Dedifferentiated amniotic fluid mesenchymal stem cell (primary cell): Measurements from ENCODE around the gene MTHFD2.
A peak's percentile ranks its signal among the peaks of the same experiment; 100 is the strongest.
"Not testable (repeated sequence)": the region's sequence is repeated elsewhere in the genome, so short reads cannot be mapped to it uniquely, and the experiment has no call there.

Experiments used
- DNase-seq: peaks from one replicate; pipeline ENCODE4 v3.0.0-alpha.2; 2016; ENCODE audit errors: extremely low spot score

MTHFD2 gene

GRCh38 chr2:74197049-74197448, 1.4 kb upstream of the MTHFD2 start:
- DNase-seq: no peak

- no peak for DNase-seq
These were observed 373 bp upstream of the MTHFD2 start for GRCh38 chr2:74198023-74198460.

- no peak for DNase-seq
These were observed 873 bp downstream of the MTHFD2 start for GRCh38 chr2:74199275-74199701.

- peak; percentile 18 for DNase-seq
These were observed 1.5 kb downstream of the MTHFD2 start for GRCh38 chr2:74199871-74200305.

GRCh38 chr2:74201196-74201595, 2.8 kb downstream of the MTHFD2 start:
- no peak for DNase-seq

GRCh38 chr2:74201596-74201995, 3.2 kb downstream of the MTHFD2 start:
- peak; percentile 66 for DNase-seq

GRCh38 chr2:74204436-74204835, 6.0 kb downstream of the MTHFD2 start:
- no peak for DNase-seq

- no peak for DNase-seq
These were observed 6.7 kb downstream of the MTHFD2 start for GRCh38 chr2:74205113-74205512.

- DNase-seq: no peak
These were observed 7.2 kb downstream of the MTHFD2 start for GRCh38 chr2:74205596-74205995.

GRCh38 chr2:74206180-74206688, 7.8 kb downstream of the MTHFD2 start:
- no peak for DNase-seq

- DNase-seq: no peak
These were observed 14.4 kb downstream of the MTHFD2 start for GRCh38 chr2:74212702-74213410.

- not testable (repeated sequence) for DNase-seq
These were observed 17.4 kb downstream of the MTHFD2 start for GRCh38 chr2:74215771-74216170.

- DNase-seq: no peak
These were observed 18.2 kb downstream of the MTHFD2 start for GRCh38 chr2:74216642-74217041.

GRCh38 chr2:74219846-74220486, 21.6 kb downstream of the MTHFD2 start:
- no peak for DNase-seq

GRCh38 chr2:74221091-74221490, 22.7 kb downstream of the MTHFD2 start:
- DNase-seq: no peak

GRCh38 chr2:74221604-74222299, 23.3 kb downstream of the MTHFD2 start:
- DNase-seq: no peak

GRCh38 chr2:74222300-74222650, 23.9 kb downstream of the MTHFD2 start:
- no peak for DNase-seq

- DNase-seq: no peak
These were observed 25.7 kb downstream of the MTHFD2 start for GRCh38 chr2:74223941-74224770.

GRCh38 chr2:74225698-74226459, 27.5 kb downstream of the MTHFD2 start:
- DNase-seq: no peak

GRCh38 chr2:74226648-74227213, 28.3 kb downstream of the MTHFD2 start:
- no peak for DNase-seq

GRCh38 chr2:74227646-74228045, 29.2 kb downstream of the MTHFD2 start:
- no peak for DNase-seq
